Fibroblast of villous mesenchyme (primary cell): Measurements from ENCODE around the gene ZFAND6. TPM values are rescaled to one million over a fixed set of nuclear protein-coding genes. Genes with fewer than 3 reads are reported as not detected.

Source experiments
- DNase-seq: peaks from one replicate; pipeline ENCODE4 v3.0.0-alpha.2; 2010; ENCODE audit warnings: low read depth
- H3K4me3 ChIP-seq: 2 replicates; pipeline ENCODE4 v1.5.1; 2011; ENCODE audit warnings: low read depth, mild to moderate bottlenecking, low read length
- CTCF ChIP-seq: IDR thresholded peaks from 2 replicates; pipeline ENCODE4 v1.5.1; 2012; ENCODE audit warnings: low read depth, mild to moderate bottlenecking, low read length; ENCODE audit not compliant: insufficient read depth
- total RNA-seq: library from RNA; depleted of rRNA; stranded (reverse); fragments of >200 nt; gene quantifications from 2 replicates; pipeline ENCODE4 v1.2.3, GENCODE V29; 2012

Gene ZFAND6
- total RNA-seq, 1 donor, result 123 TPM

DNA sequence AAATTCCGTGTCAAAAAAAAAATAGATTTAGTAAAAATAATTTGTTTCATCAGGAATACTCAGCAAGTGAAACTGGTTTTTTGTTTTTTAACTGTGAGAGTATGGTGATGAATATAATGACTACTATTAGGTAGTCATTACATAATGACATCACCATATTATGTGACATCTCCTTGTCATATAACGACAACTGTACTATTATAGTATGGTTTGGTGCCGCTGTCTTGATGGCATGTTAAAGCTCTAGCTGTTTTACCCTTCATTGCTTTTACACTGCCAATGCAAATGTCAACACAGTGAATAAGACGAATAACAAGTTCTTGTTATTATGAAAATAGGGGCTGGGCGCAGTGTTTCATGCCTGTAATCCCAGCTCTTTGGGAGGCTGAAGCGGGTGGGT, 47.7 kb downstream of the ZFAND6 start:
- H3K4me3 ChIP-seq, result no peak overlapping the region
- no peak for TF ChIP-seq CTCF

DNA sequence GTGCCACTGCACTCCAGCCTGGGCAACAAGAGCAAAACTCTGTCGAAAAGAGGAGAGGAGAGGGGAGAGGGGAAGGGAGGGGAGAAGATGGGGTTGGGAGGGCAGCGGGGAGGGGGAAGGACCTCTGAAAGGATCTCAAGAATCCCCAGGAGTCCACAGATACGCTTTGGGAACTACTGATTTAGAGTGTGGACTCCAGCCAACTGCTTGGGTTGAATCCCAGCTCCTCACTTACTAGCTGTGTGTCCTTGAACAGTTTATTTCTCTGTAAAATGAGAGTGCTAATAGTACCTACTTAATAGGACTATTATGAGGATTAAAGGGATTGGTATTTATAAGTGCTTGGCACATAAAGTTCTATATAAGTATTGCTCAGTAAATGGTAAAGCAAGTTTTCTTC, 48.3 kb downstream of the ZFAND6 start:
- TF ChIP-seq CTCF, result no peak
- no peak for DNase-seq
- no peak overlapping the region for H3K4me3 ChIP-seq

More for the DNA sequence above, 47.7 kb downstream of the ZFAND6 start:
- DNase-seq, result no peak

DNA sequence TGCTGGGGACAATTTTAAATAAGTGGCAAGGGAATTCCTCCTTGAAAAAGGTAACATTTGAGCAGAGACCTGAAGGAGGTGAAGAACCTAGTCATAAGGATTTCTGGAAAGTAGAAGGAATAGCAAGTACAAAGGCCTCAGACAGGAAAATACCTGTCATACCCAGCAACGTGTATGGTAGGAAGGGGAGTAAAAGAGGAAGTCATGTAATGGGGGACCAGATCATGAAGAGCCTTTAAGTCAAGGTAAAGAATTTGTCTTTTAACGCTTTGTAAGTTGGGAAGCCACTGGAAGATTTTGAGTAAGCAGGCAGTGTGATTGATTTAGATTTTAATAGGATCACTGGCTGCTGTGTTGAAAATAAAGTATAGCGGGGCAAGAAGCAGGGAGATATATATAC, 49.9 kb downstream of the ZFAND6 start:
- no peak overlapping the region for H3K4me3 ChIP-seq
- no peak for DNase-seq
- TF ChIP-seq CTCF, result no peak

DNA sequence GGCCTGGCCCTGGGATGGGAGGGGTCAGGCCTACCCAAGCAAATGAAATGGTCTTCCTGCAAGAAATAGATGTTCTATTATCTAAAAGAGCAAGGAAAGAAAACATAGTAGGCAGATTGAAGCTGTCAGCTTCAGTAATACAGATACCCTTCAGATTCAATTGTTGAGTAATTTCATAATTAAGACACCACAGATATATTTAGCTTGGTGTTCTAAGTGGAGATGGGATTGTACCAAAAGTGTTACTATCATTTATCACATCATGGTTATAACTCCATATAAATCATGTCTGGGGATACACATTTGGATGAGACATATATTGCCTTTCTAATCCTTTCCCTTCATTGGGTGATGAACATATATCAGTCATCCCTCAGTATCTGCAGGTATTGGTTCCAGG, 51.4 kb downstream of the ZFAND6 start:
- no peak overlapping the region for H3K4me3 ChIP-seq
- no peak for TF ChIP-seq CTCF
- DNase-seq, result no peak

GRCh38 chr15:80114114-80114513, 54.6 kb downstream of the ZFAND6 start:
- DNase-seq, result no peak
- TF ChIP-seq CTCF, result no peak
- no peak overlapping the region for H3K4me3 ChIP-seq

GRCh38 chr15:80115021-80115420, 55.5 kb downstream of the ZFAND6 start:
- peak; percentile 14 for DNase-seq
- TF ChIP-seq CTCF, result no peak
- no peak overlapping the region for H3K4me3 ChIP-seq

DNA sequence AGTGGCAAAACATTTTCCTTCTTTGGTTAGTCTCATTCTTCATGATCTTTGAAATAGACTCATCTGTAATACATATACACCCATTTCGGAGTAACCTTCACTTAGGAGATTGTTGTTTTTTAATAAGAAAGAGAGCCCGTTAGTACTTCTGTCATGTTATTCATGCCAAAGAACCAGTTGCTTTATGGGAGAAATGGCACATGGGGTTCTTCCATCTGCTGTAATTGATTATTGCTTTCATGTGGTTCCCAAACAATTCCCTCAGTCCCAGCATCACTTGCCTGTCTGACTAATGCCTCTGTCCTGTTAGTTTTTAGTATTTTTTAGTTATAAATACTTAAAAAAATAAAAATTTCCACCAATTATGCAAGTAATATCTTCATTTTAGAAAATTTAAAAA, 59.5 kb downstream of the ZFAND6 start:
- no peak for TF ChIP-seq CTCF
- DNase-seq, result no peak
- H3K4me3 ChIP-seq, result no peak overlapping the region
